Adipocyte (in vitro differentiated cells): ENCODE measurements around the gene TCF7L2.

Experiments used
- DNase-seq: peaks from one replicate; pipeline ENCODE4 v3.0.0-alpha.2; 2015; ENCODE audit warnings: low read depth
- H3K27me3 ChIP-seq: replicated peaks from 2 replicates; pipeline ENCODE4 v1.7.0; 2013; ENCODE audit warnings: mild to moderate bottlenecking, low read length, moderate library complexity; ENCODE audit not compliant: control insufficient read depth, insufficient read depth
- H3K36me3 ChIP-seq: 2 replicates; pipeline ENCODE4 v1.7.0; 2013; ENCODE audit warnings: low read length, mild to moderate bottlenecking, moderate library complexity; ENCODE audit not compliant: control insufficient read depth, insufficient read depth, severe bottlenecking
- H3K4me1 ChIP-seq: 2 replicates; pipeline ENCODE4 v1.7.0; 2013; ENCODE audit warnings: mild to moderate bottlenecking, low read length, moderate library complexity; ENCODE audit not compliant: control insufficient read depth, insufficient read depth
- H3K4me3 ChIP-seq: 2 replicates; pipeline ENCODE4 v1.7.0; 2013; ENCODE audit warnings: mild to moderate bottlenecking, low read length, moderate library complexity
- H3K9ac ChIP-seq: 2 replicates; pipeline ENCODE4 v1.7.0; 2013; ENCODE audit warnings: mild to moderate bottlenecking, low read length, moderate library complexity
- H3K9me3 ChIP-seq: 2 replicates; pipeline ENCODE4 v1.7.0; 2013; ENCODE audit warnings: mild to moderate bottlenecking, low read length, moderate library complexity; ENCODE audit not compliant: control insufficient read depth

Gene TCF7L2

GRCh38 chr10:112969131-112969530, 19.1 kb downstream of the TCF7L2 start:
- Histone ChIP-seq H3K36me3 (peaks cover 56% of the 10 kb centered on the region), H3K4me3 (no peak overlapping the region), H3K27me3 (no peaks in the 10 kb centered on the region), H3K4me1 (peaks cover 44% of the 10 kb centered on the region), H3K9me3 (no peaks in the 10 kb centered on the region), H3K9ac (no peak overlapping the region)
- no peak for DNase-seq

GRCh38 chr10:112969542-112969941, 19.5 kb downstream of the TCF7L2 start:
- no peak overlapping the region for H3K4me3 ChIP-seq
- peaks cover 59% of the 10 kb centered on the region for H3K36me3 ChIP-seq
- no peaks in the 10 kb centered on the region for H3K27me3 ChIP-seq
- H3K9me3 ChIP-seq = no peaks in the 10 kb centered on the region
- no peak overlapping the region for H3K9ac ChIP-seq
- H3K4me1 ChIP-seq = peaks cover 41% of the 10 kb centered on the region
- DNase-seq = no peak

GRCh38 chr10:112970021-112970420, 20.0 kb downstream of the TCF7L2 start:
- H3K9ac ChIP-seq = no peak overlapping the region
- peaks cover 37% of the 10 kb centered on the region for H3K4me1 ChIP-seq
- H3K9me3 ChIP-seq = no peaks in the 10 kb centered on the region
- H3K36me3 ChIP-seq = peaks cover 64% of the 10 kb centered on the region
- no peaks in the 10 kb centered on the region for H3K27me3 ChIP-seq
- DNase-seq = no peak
- no peak overlapping the region for H3K4me3 ChIP-seq

GRCh38 chr10:112972606-112973005, 22.6 kb downstream of the TCF7L2 start:
- Histone ChIP-seq H3K9me3 (no peaks in the 10 kb centered on the region), H3K27me3 (no peaks in the 10 kb centered on the region), H3K36me3 (peaks cover 76% of the 10 kb centered on the region), H3K4me1 (peaks cover 19% of the 10 kb centered on the region), H3K9ac (no peak overlapping the region), H3K4me3 (no peak overlapping the region)
- DNase-seq = no peak

GRCh38 chr10:112973046-112973445, 23.0 kb downstream of the TCF7L2 start:
- Histone ChIP-seq H3K27me3 (no peaks in the 10 kb centered on the region), H3K36me3 (peaks cover 75% of the 10 kb centered on the region)

GRCh38 chr10:112973805-112974204, 23.8 kb downstream of the TCF7L2 start:
- H3K27me3 ChIP-seq = no peaks in the 10 kb centered on the region
- H3K9ac ChIP-seq = peak overlapping the region; percentile 9
- no peak overlapping the region for H3K4me3 ChIP-seq
- H3K9me3 ChIP-seq = no peaks in the 10 kb centered on the region
- peaks cover 68% of the 10 kb centered on the region for H3K36me3 ChIP-seq
- no peak for DNase-seq
- H3K4me1 ChIP-seq = peaks cover 19% of the 10 kb centered on the region

More at GRCh38 chr10:112973046-112973445, 23.0 kb downstream of the TCF7L2 start:
- Histone ChIP-seq H3K9me3 (no peaks in the 10 kb centered on the region), H3K9ac (no peak overlapping the region), H3K4me3 (no peak overlapping the region), H3K4me1 (peaks cover 19% of the 10 kb centered on the region)
- DNase-seq = no peak

GRCh38 chr10:112977426-112977898, 27.4 kb downstream of the TCF7L2 start:
- Histone ChIP-seq H3K36me3 (peaks cover 48% of the 10 kb centered on the region), H3K4me1 (peaks cover 35% of the 10 kb centered on the region), H3K9me3 (no peaks in the 10 kb centered on the region), H3K9ac (no peak overlapping the region), H3K4me3 (no peak overlapping the region), H3K27me3 (no peaks in the 10 kb centered on the region)
- DNase-seq = no peak

- no peak for DNase-seq
- H3K4me1 ChIP-seq = peaks cover 19% of the 10 kb centered on the region
- H3K9ac ChIP-seq = no peak overlapping the region
- peaks cover 28% of the 10 kb centered on the region for H3K36me3 ChIP-seq
- H3K4me3 ChIP-seq = no peak overlapping the region
- no peaks in the 10 kb centered on the region for H3K9me3 ChIP-seq
- no peaks in the 10 kb centered on the region for H3K27me3 ChIP-seq
These were observed 29.9 kb downstream of the TCF7L2 start for GRCh38 chr10:112979927-112980326.

GRCh38 chr10:112980937-112981336, 30.9 kb downstream of the TCF7L2 start:
- Histone ChIP-seq H3K9ac (no peak overlapping the region), H3K9me3 (no peaks in the 10 kb centered on the region), H3K4me3 (no peak overlapping the region), H3K4me1 (peaks cover 26% of the 10 kb centered on the region), H3K36me3 (peaks cover 22% of the 10 kb centered on the region), H3K27me3 (no peaks in the 10 kb centered on the region)
- DNase-seq = no peak

- DNase-seq = no peak
- H3K36me3 ChIP-seq = peaks cover 16% of the 10 kb centered on the region
- H3K27me3 ChIP-seq = no peaks in the 10 kb centered on the region
- H3K4me1 ChIP-seq = peaks cover 32% of the 10 kb centered on the region
- no peaks in the 10 kb centered on the region for H3K9me3 ChIP-seq
- H3K9ac ChIP-seq = no peak overlapping the region
- no peak overlapping the region for H3K4me3 ChIP-seq
These were observed 31.5 kb downstream of the TCF7L2 start for GRCh38 chr10:112981553-112981952.

- H3K4me3 ChIP-seq = no peak overlapping the region
- no peaks in the 10 kb centered on the region for H3K27me3 ChIP-seq
- no peak overlapping the region for H3K9ac ChIP-seq
- no peak for DNase-seq
- peaks cover 42% of the 10 kb centered on the region for H3K4me1 ChIP-seq
- no peaks in the 10 kb centered on the region for H3K9me3 ChIP-seq
- H3K36me3 ChIP-seq = peaks cover 7% of the 10 kb centered on the region
These were observed 33.5 kb downstream of the TCF7L2 start for GRCh38 chr10:112983444-112984056.

GRCh38 chr10:112984756-112985155, 34.7 kb downstream of the TCF7L2 start:
- Histone ChIP-seq H3K9me3 (no peaks in the 10 kb centered on the region), H3K27me3 (no peaks in the 10 kb centered on the region), H3K4me1 (peaks cover 43% of the 10 kb centered on the region), H3K4me3 (no peak overlapping the region), H3K9ac (no peak overlapping the region), H3K36me3 (peaks cover 16% of the 10 kb centered on the region)
- DNase-seq = no peak
